BLaER1 treated with 17β-estradiol and CSF1 and Interleukin-3, amounts not matched to agents 10 nM and 100 nM (cell line): ENCODE results near the gene PDE1A.

Source experiments
- H3K27ac ChIP-seq, 11 experiments: shearing (Covaris generic); formaldehyde crosslinking; 2 replicates each; pipeline ENCODE4 v1.8.1; 2022
- H3K27me3 ChIP-seq, 11 experiments: shearing (Covaris generic); formaldehyde crosslinking; 2 replicates each; pipeline ENCODE4 v1.8.1; 2022
- H3K36me3 ChIP-seq, 11 experiments: shearing (Covaris generic); formaldehyde crosslinking; 2 replicates each; pipeline ENCODE4 v1.8.1; 2022
- H3K4me1 ChIP-seq, 10 experiments: shearing (Covaris generic); formaldehyde crosslinking; 2 replicates each; pipeline ENCODE4 v1.8.1; 2022
- H3K4me2 ChIP-seq, 11 experiments: shearing (Covaris generic); formaldehyde crosslinking; 2 replicates each; pipeline ENCODE4 v1.8.1; 2022
- H3K4me3 ChIP-seq, 10 experiments: shearing (Covaris generic); formaldehyde crosslinking; 2 replicates each; pipeline ENCODE4 v1.8.1; 2022
- H3K9ac ChIP-seq, 11 experiments: shearing (Covaris generic); formaldehyde crosslinking; 2 replicates each; pipeline ENCODE4 v1.8.1; 2022
- H3K9me3 ChIP-seq, 11 experiments: shearing (Covaris generic); formaldehyde crosslinking; replicated peaks in 1 of 11; 2 replicates each; pipeline ENCODE4 v1.8.1; 2022
- H4K20me1 ChIP-seq, 11 experiments: shearing (Covaris generic); formaldehyde crosslinking; 2 replicates each; pipeline ENCODE4 v1.8.1; 2022
- Cebpa-rat ChIP-seq, 11 experiments: shearing (Covaris generic); IDR thresholded peaks; 2 replicates each; pipeline ENCODE4 v1.8.1; 2022

The PDE1A gene

DNA sequence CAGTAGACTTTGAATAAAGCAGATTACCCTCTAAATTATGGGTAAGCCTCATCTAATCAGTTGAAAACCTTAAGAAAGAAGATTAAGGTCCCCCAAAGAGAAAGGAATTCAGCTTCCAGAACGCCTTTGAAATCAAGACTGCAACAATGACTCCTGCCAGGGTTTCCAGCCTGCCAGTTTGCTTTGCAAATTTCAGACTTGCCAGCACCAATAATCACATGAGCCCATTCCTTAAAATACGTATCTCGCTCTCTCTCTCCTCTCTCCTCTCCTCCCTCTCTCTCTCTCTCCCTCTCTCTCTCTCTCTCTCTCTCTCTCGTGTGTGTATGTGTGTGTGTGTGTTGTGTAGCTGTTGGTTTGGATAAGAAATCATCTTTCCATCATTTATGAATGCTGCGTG, 184.2 kb downstream of the PDE1A start:
- Histone ChIP-seq H3K9me3 (0 out of 22 replicates have a peak, but pooled peaks cover 0 to 3% (median 0%) of the 10 kb centered on the region in 11 experiments), H3K27ac (no peak overlapping the region), H3K27me3 (no peaks in the 10 kb centered on the region), H3K4me2 (no peak overlapping the region), H3K4me1 (peaks cover 5 to 12% (median 8%) of the 10 kb centered on the region in 10 experiments; a peak in 17 of 20 replicates), H3K36me3 (no peaks in the 10 kb centered on the region), H3K9ac (no peak overlapping the region), H4K20me1 (no peaks in the 10 kb centered on the region), H3K4me3 (no peak overlapping the region)
- TF ChIP-seq Cebpa-rat (IDR thresholded peaks at IDR 0.05) = no peak

DNA sequence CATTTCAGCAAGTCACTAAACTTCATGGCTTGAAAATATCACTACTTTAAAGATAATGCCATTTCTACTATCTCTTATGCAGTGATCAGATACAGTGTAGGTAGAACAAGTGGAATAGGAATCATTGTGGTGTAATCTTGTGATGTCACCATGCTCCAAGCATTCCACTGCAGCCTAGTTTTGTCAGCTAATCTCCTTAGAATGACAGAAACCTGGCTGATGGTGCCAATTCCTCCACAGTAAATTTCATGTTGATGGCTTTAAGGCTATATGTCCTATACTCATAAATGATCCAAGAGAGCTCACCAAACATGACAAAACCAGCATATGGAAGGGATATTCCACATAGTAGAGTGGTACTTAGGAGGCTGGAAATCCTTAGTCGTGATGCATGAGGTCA, 184.9 kb downstream of the PDE1A start:
- 0 out of 22 replicates have a peak, but pooled peaks cover 0 to 3% (median 0%) of the 10 kb centered on the region in 11 experiments for H3K9me3 ChIP-seq
- no peak overlapping the region for H3K4me2 ChIP-seq
- TF ChIP-seq Cebpa-rat (IDR thresholded peaks at IDR 0.05) = no peak
- no peaks in the 10 kb centered on the region for H4K20me1 ChIP-seq
- no peak overlapping the region for H3K4me3 ChIP-seq
- peaks cover 0 to 8% (median 6%) of the 10 kb centered on the region in 10 experiments; a peak in 14 of 20 replicates for H3K4me1 ChIP-seq
- no peaks in the 10 kb centered on the region for H3K36me3 ChIP-seq
- H3K27me3 ChIP-seq = no peaks in the 10 kb centered on the region
- no peak overlapping the region for H3K27ac ChIP-seq
- H3K9ac ChIP-seq = no peak overlapping the region

DNA sequence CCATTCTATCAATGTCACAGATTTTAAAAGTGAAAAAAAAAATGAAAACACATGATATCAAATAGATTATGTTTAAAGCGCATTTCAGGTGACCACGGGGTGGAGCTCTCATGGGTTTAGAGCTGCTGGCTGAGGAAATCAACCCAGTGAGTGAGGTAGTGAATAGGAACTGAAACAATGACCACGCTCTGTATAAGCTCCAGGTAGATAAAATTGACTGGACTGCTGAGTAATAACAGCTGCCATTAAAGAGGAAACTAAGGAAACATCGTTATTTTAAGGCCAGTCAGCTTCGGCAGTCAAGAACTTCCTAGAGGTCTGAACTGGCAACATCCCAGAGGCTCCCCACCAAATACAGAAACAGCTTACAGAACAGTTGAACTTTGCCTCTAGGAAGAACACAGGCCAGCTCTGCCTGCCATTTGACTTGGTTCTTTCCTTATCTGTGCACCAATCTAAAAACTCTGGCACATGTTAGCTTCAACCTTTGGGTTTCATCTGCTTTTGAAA, 185.9 kb downstream of the PDE1A start:
- Histone ChIP-seq H4K20me1 (no peaks in the 10 kb centered on the region), H3K4me3 (no peak overlapping the region), H3K27me3 (no peaks in the 10 kb centered on the region), H3K36me3 (no peaks in the 10 kb centered on the region), H3K9ac (no peak overlapping the region), H3K9me3 (0 out of 22 replicates have a peak, but pooled peaks cover 0 to 3% (median 0%) of the 10 kb centered on the region in 11 experiments), H3K4me1 (peaks cover 0 to 8% (median 6%) of the 10 kb centered on the region in 10 experiments; a peak in 14 of 20 replicates), H3K4me2 (peak overlapping the region in 9 of 11 experiments; percentile 1 to 54 (median 23); a peak in 12 of 22 replicates), H3K27ac (no peak overlapping the region)
- TF ChIP-seq Cebpa-rat (IDR thresholded peaks at IDR 0.05) = no peak

DNA sequence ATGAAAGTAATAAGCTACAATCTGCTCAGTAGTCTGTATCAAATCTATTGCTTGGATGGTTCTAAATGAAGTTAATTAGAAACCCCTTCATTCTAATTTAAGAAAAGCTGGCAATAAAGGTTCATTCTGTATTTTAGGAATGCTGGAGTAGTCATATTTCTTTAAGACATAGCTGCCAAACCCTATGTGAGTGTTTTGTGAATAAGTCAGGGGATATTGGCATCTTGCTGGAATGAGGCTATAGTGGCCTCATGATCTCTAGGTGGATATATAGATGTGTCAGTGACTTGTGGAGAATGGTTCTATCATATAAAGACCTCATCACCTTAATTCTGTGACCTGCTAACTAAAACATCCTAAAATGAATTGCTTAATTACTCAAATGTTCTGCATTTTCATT, 196.3 kb downstream of the PDE1A start:
- Histone ChIP-seq H3K4me1 (peaks cover 0 to 15% (median 5%) of the 10 kb centered on the region in 10 experiments; a peak in 12 of 20 replicates), H3K9ac (no peak overlapping the region), H3K4me2 (no peak overlapping the region), H3K27ac (no peak overlapping the region), H4K20me1 (no peaks in the 10 kb centered on the region), H3K9me3 (no peaks in the 10 kb centered on the region), H3K4me3 (no peak overlapping the region), H3K27me3 (no peaks in the 10 kb centered on the region), H3K36me3 (no peaks in the 10 kb centered on the region)
- TF ChIP-seq Cebpa-rat (IDR thresholded peaks at IDR 0.05) = no peak

DNA sequence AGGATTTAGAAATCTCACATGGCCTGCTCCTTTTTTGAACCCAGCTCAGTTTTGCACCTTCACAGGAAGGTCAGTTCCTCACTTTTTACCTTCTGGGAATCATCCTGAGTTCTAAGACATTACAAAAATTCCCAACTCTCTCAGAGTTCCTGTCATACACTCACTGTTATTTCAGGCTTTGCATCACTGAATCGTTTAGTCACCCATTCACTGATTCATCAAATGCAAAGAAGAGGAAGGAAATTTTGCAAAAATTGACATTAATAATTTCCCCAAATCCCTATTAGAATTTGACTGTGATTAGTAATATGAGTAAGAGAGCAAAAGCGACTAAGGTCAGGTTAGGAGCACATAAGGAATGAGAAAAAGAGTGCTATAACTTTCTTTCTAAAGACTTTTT, 197.5 kb downstream of the PDE1A start:
- H3K9me3 ChIP-seq = no peaks in the 10 kb centered on the region
- H3K36me3 ChIP-seq = no peaks in the 10 kb centered on the region
- peak overlapping the region in 3 of 11 experiments; percentile 49 to 63 (median 50); a peak in 6 of 22 replicates for H3K4me2 ChIP-seq
- no peak for TF ChIP-seq Cebpa-rat (IDR thresholded peaks at IDR 0.05)
- H3K4me1 ChIP-seq = peaks cover 0 to 15% (median 5%) of the 10 kb centered on the region in 10 experiments; a peak in 12 of 20 replicates
- no peak overlapping the region for H3K9ac ChIP-seq
- H3K27me3 ChIP-seq = no peaks in the 10 kb centered on the region
- H3K27ac ChIP-seq = no peak overlapping the region
- no peak overlapping the region for H3K4me3 ChIP-seq
- H4K20me1 ChIP-seq = no peaks in the 10 kb centered on the region

DNA sequence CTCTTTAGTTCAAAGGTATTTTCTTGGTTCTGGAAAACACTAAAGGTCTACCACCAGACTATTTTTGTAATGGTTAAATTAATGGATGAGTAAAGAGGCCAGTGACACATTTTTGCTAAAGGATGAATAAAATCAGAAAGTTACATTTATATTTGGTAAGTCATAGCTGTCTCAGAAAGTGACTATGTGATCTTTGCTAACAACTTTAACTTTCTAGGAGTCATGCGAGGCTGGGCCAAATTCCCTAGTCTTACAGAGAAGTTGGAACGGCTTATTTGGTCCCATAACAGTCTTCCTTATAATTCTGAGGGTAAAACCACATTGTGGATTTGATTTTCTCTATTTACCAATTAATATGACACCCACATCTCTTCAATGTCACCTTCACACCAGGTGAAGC, 198.1 kb downstream of the PDE1A start:
- no peak overlapping the region for H3K9ac ChIP-seq
- no peaks in the 10 kb centered on the region for H3K27me3 ChIP-seq
- H3K4me2 ChIP-seq = peak overlapping the region in 3 of 11 experiments; percentile 49 to 63 (median 50); a peak in 5 of 22 replicates
- TF ChIP-seq Cebpa-rat (IDR thresholded peaks at IDR 0.05) = no peak
- no peaks in the 10 kb centered on the region for H3K36me3 ChIP-seq
- H3K27ac ChIP-seq = no peak overlapping the region
- H4K20me1 ChIP-seq = no peaks in the 10 kb centered on the region
- H3K9me3 ChIP-seq = no peaks in the 10 kb centered on the region
- no peak overlapping the region for H3K4me3 ChIP-seq
- H3K4me1 ChIP-seq = peaks cover 0 to 15% (median 5%) of the 10 kb centered on the region in 10 experiments; a peak in 12 of 20 replicates

DNA sequence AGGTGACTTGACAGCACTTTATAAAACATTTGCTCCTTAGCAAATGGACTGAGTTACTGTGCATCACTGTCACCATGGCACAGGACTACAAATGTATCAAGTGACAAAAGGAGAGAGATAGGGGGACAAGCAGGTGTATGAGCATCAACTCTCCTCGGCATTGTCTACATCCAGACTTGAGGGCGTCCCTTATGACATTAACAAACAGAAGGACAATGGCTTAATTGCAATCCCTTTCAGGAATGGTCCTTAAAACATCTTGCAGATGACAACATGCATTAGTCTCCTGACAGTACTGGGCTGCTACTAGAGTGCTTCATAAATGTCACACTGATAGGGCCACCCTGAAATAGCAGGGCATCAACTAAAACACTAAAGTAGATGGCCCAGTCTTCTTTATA, 198.8 kb downstream of the PDE1A start:
- H3K4me1 ChIP-seq = peaks cover 0 to 15% (median 5%) of the 10 kb centered on the region in 10 experiments; a peak in 12 of 20 replicates
- no peak overlapping the region for H3K4me3 ChIP-seq
- H3K9me3 ChIP-seq = no peaks in the 10 kb centered on the region
- H3K27ac ChIP-seq = no peak overlapping the region
- H3K27me3 ChIP-seq = no peaks in the 10 kb centered on the region
- H4K20me1 ChIP-seq = no peaks in the 10 kb centered on the region
- no peaks in the 10 kb centered on the region for H3K36me3 ChIP-seq
- TF ChIP-seq Cebpa-rat (IDR thresholded peaks at IDR 0.05) = no peak
- H3K9ac ChIP-seq = no peak overlapping the region
- H3K4me2 ChIP-seq = no peak overlapping the region

DNA sequence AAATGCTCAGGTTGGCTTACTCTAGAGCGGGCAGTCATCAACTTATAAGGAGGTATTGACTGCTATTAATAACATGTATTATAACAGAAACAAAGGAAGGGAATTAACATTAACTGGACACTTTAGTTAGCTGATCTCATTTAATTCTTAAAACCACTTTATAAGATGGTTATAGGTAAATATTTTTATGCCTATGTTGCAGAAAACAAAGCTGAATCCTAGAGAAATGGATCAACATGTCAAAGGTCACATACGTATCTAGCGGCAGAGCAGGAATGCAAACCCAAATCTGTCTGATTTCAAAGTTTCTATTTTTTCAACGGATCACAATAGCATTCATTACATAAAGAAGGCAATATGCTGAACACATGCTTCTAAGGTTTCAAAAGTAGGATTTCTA, 200.0 kb downstream of the PDE1A start:
- TF ChIP-seq Cebpa-rat (IDR thresholded peaks at IDR 0.05) = no peak
- Histone ChIP-seq H3K27me3 (no peaks in the 10 kb centered on the region), H3K27ac (no peak overlapping the region), H3K4me2 (no peak overlapping the region), H4K20me1 (no peaks in the 10 kb centered on the region), H3K4me3 (no peak overlapping the region), H3K9me3 (no peaks in the 10 kb centered on the region), H3K36me3 (no peaks in the 10 kb centered on the region), H3K9ac (no peak overlapping the region), H3K4me1 (peaks cover 0 to 13% (median 1%) of the 10 kb centered on the region in 10 experiments; a peak in 11 of 20 replicates)

DNA sequence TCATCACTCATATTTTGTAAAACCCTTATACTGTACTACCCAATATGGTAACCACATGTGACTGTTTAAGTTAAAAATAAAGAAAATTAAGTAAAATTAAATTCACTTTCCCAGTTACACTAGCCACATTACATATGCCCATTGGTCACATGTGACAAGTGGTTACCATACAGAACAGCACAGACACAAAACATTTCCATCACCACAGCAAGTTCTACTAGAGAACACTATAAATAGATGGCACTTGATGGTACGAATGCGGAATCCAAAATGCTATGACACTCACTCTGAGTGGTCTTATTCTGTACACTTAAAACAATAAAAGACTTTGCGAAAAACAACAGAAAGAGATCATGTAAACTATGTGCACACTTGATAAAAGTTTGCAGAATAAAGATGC, 202.2 kb downstream of the PDE1A start:
- no peaks in the 10 kb centered on the region for H3K27me3 ChIP-seq
- no peaks in the 10 kb centered on the region for H4K20me1 ChIP-seq
- H3K4me2 ChIP-seq = no peak overlapping the region
- H3K9me3 ChIP-seq = no peaks in the 10 kb centered on the region
- H3K9ac ChIP-seq = no peak overlapping the region
- H3K4me3 ChIP-seq = no peak overlapping the region
- no peaks in the 10 kb centered on the region for H3K36me3 ChIP-seq
- peaks cover 0 to 11% (median 0%) of the 10 kb centered on the region in 10 experiments; a peak in 7 of 20 replicates for H3K4me1 ChIP-seq
- no peak for TF ChIP-seq Cebpa-rat (IDR thresholded peaks at IDR 0.05)
- H3K27ac ChIP-seq = no peak overlapping the region

DNA sequence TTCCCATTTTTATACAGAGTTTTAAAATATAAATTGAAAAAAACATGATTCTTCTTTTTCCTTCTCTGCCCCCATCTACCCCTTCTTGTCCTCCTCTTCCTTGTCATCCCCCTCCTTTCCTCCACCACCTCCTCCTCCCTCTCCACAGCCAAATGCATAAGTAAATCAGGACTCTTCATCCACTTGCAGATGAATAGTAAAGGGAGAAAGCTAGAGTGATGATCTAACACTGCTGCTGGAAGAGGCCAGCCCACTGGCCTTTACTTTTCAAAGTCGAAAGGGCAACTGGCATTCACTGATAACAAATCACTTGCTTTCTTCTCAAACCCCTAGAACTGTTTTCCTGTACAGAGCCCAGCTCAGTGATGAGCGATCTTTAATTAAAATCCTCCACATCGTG, 205.8 kb downstream of the PDE1A start:
- no peak overlapping the region for H3K27ac ChIP-seq
- no peak for TF ChIP-seq Cebpa-rat (IDR thresholded peaks at IDR 0.05)
- H3K9ac ChIP-seq = no peak overlapping the region
- H4K20me1 ChIP-seq = no peaks in the 10 kb centered on the region
- H3K9me3 ChIP-seq = no peaks in the 10 kb centered on the region
- H3K4me1 ChIP-seq = no peaks in the 10 kb centered on the region
- H3K36me3 ChIP-seq = no peaks in the 10 kb centered on the region
- H3K27me3 ChIP-seq = no peaks in the 10 kb centered on the region
- H3K4me3 ChIP-seq = no peak overlapping the region
- H3K4me2 ChIP-seq = no peak overlapping the region
